NCI-H774 (cell line): ENCODE results near the gene PTPRO.

Source experiments
- DNase-seq: peaks from one replicate; lab custom pipeline; 2025; lab: John Stamatoyannopoulos, UW

PTPRO gene

GRCh38 chr12:15350643-15351042, 28.3 kb downstream of the PTPRO start:
- no peak for DNase-seq

DNA sequence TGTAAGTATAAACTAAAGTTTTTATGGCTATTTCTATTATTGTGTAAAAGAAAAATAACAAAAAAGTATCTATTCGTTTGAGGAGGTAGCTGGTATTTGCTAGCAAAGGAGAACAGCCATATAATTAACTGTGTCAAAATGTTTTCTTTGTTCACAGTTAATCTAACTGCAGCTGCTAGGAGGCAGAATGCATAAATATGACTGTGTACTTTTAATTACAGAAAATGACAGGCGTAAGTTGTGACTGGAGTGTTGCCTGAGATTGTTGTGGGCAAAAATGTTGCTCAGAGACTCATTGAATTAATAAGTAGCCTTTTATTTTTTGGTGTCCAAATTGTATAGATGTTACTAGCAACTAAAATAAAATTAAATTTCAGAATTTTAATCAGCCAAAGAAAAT, 33.5 kb downstream of the PTPRO start:
- peak; percentile 53 for DNase-seq

DNA sequence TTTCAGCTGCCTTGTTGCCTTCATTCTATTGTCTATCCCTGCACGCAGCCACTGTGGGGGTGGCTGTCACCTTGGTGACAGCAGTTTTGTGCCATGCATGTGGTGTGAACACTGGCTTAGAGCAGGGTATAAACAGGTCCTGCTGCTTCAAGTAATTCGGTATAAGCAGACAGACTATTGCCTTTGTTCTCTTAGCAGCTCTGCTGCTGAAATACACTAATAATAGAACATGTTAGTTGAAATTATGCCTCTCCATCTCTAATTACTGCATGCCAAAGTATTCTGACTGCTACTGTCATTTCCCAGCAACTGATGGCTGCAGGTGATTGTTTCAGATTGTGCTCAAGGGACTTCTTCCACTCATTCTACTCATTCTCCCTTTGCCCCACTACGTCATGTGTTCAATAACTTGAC, 34.6 kb downstream of the PTPRO start:
- peak; percentile 90 for DNase-seq

DNA sequence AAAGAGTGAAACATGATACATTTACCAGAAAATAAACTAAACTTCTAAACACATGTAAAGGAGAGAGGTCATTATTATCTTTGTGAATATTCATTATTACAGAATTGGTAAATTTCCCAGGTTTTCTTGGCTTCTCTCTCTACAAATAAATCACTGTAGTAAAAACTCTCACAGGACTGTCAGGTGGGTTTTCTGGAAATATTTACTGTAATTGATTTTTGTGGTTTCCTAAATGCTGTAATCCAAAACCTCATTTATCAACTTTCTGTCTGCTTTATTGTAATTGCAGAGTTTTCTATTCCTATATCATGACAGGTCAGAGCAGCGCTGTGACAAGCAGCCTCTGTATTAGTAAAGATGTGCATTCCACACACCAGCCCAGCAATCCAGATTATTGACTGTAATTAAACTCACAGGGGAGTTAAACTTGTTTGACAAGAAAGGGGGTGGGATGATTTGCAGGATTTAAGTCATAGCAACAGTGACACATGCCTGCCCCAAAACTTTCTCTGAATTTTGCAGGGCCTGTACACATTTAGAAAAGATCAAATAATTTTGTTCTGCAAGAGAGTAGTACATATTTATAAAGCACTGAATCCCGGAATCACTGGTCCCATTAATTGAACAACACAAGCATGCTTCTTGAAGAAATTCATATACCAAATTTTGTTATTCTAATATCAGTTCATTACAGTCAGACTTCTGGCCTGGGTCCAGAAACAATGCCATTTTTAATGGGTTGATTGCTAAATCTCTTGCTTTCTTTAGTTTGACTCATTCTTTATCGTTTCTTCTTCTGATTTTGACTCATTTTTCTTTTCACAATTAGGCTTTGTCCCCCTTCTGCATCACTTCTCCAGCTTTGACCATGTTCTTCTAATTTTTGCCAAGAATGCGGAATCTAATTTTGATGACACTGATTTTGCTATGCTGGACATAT, 42.2 kb downstream of the PTPRO start:
- no peak for DNase-seq

- no peak for DNase-seq
Observed at GRCh38 chr12:15368812-15369211, 46.5 kb downstream of the PTPRO start.

- DNase-seq: no peak
Observed at GRCh38 chr12:15372352-15372751, 50.0 kb downstream of the PTPRO start.

DNA sequence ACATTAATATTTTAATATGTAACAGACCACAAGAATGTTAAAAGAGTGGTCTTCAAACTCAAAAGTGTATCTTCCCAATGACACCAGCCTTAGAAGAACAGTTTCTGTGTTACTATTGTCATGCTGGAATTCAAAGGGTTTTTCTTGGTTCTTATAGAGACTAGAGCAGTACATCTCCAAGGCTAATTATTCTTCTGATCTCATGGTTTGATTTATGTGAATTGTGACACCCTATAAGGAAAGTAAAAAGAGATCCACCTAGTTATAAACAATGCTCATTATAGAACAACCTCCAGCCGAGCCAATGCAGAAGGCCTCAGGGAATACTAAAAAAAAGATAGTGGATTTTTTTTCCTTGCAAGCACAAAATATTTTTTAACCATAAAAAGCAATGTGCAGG, 65.5 kb downstream of the PTPRO start:
- DNase-seq: no peak

GRCh38 chr12:15389561-15389960, 67.3 kb downstream of the PTPRO start:
- DNase-seq: no peak

GRCh38 chr12:15393037-15393436, 70.7 kb downstream of the PTPRO start:
- no peak for DNase-seq

GRCh38 chr12:15393995-15394394, 71.7 kb downstream of the PTPRO start:
- no peak for DNase-seq

- DNase-seq: no peak
Observed at GRCh38 chr12:15404485-15404884, 82.2 kb downstream of the PTPRO start.

DNA sequence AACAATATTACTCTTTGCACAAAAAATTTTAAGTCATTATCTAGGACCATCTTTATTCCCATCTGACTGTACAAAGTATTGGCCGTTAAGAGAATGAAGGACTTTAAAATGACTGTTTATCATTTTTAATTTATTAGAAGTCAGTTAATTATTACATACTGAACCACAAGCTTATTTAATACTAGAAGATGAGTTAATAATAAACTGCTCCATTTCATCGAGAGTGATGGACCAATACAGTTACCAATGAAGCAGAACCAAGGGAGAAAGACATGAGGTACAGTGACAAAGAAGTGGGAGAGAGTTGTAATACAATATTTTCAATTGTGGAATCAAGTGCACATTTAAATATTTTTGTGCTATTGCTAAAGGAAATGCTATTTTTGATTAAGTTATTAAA, 83.3 kb downstream of the PTPRO start:
- no peak for DNase-seq

DNA sequence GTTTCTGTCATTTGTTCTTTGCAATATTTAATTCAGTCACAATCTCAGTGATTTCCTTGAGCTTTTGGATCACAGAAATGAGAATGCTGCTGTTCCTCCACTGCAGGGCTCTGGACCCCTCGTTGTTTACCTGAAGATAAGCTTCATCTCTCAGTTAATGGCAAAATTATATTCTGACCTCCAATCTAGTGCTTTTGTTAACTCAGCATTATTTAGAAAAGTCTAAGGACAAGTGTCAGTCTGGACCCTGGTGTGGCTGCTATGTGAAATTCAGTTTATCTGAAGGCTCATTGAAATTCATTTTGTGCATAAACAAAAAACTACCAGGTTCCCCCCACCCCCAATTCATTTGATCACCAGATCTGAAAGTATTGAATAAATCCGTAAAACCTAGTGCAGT, 84.7 kb downstream of the PTPRO start:
- no peak for DNase-seq

- no peak for DNase-seq
Observed at GRCh38 chr12:15411842-15412241, 89.5 kb downstream of the PTPRO start.

DNA sequence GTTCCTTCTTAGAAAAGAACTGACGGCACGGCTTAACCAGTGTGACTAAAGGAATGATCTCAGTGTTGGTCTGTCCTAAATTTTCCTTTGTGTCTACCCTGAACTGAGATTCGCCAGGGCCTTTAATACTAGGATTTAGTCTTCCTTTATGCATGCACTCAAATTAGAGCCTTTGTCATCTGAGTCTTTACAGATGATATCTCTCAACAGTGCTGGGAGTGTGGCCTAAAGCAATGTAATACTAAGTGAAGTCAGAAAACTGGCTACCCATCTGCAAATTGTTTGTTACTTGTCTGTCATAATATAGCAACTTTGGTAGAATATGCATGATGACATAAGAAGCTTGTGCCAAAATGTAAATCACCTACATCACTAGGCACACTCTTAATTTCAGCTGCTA, 95.4 kb downstream of the PTPRO start:
- DNase-seq: no peak

- DNase-seq: no peak
Observed at GRCh38 chr12:15423629-15424028, 101.3 kb downstream of the PTPRO start.

DNA sequence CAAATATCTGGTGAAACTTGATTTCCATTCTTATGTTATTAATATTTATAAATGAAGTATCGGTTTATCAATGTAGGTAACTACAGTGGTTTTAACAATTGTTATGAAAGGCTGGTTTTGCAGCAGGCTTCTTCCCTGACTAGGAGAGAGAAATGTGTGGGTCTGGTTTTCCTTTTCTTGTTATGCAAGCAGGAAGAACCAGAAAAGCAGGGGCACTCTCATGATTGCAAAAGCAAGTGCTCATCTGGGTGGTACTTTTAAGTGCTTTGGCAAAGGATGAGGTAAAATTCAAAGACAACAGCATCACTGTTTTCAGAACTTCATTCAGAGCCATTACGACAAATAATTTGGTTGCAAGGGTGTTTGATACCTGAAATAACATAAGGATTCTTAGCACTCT, 105.6 kb downstream of the PTPRO start:
- no peak for DNase-seq

DNA sequence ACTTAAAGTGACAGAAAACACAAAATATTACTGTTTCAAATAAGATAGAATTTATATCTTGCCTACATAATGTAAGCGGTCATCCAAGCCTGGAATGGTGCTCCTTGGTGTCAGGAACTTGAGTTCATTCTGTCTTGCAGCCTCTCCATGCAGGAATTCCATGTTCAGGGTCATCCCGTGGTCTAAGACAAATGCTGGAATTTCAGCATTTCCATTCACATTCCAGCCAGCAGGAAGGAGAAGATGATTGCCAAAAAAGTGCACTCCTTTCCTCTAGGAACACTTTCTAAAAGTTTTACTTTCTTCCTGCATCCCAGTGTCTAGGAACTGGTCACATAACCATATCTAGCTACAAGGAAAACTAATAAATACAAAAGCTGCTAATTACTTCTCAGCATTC, 106.3 kb downstream of the PTPRO start:
- DNase-seq: no peak

GRCh38 chr12:15429262-15429661, 107.0 kb downstream of the PTPRO start:
- DNase-seq: no peak

- DNase-seq: no peak
Observed at GRCh38 chr12:15435597-15435996, 113.3 kb downstream of the PTPRO start.

DNA sequence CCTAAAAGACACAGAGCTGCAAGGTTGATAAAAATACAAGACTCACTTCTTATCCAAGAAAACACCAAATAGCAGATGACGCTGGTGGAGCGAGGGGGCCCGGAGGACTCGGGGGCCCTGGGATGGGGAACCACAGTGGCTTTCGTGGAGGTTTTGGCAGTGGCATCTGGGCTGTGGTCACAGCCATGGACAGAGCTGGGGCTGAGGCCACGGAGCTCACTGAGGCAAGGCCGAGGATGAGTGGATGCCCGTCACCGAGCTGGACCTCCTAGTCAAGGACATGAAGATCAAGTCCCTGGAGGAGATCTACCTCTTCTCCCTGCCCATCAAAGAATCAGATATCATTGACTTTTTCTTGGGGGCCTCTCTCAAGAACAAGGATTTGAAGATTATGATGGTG, 117.2 kb downstream of the PTPRO start:
- no peak for DNase-seq

GRCh38 chr12:15443050-15443449, 120.7 kb downstream of the PTPRO start:
- no peak for DNase-seq

DNA sequence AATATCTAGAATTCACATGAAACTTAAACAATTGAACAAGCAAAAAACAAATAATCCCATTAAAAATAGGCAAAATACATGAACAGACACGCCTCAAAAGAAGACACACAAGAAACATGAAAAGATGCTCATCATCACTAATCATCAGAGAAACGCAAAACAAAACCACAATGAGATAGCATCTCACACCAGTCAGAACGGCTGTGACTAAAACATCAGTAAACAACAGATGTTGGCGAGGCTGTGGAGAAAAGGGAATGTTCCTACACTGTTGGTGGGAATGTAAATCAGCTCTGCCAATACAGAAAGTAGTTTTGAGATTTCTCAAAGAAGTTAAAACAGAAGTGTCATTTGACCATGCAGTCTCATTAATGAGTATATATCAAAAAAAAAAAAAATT, 121.3 kb downstream of the PTPRO start:
- DNase-seq: no peak

GRCh38 chr12:15444523-15444922, 122.2 kb downstream of the PTPRO start:
- DNase-seq: no peak
